Natural killer cell (primary cell): Measurements from ENCODE around the gene GOLGA2. TPM values are rescaled to one million over a fixed set of nuclear protein-coding genes. Genes with fewer than 3 reads are reported as not detected.

Experiments
- ATAC-seq, 3 donors: fragments of 150-1000 bp in 2 of 3; fragments of 200-7000 bp in 1 of 3; cut with Tn5 transposase; 1 replicate in 1 of 3; 2 replicates in 2 of 3; pipeline ENCODE4 v1.10.0; 2021; ENCODE audit warnings: mild to moderate bottlenecking in 2 of 3, moderate library complexity in 2 of 3
- DNase-seq, 2 donors: peaks; one replicate each; pipeline versions ENCODE4 v3.0.0 to v3.0.0-alpha.2; 2013 to 2021; ENCODE audit warnings: mixed read lengths in 1 of 2
- H3K27ac ChIP-seq: one replicate; pipeline ENCODE4 v1.5.1; 2013; ENCODE audit warnings: mild to moderate bottlenecking, low read length
- H3K27me3 ChIP-seq: one replicate; pipeline ENCODE4 v1.6.1; 2013; ENCODE audit warnings: low read length; ENCODE audit not compliant: control insufficient read depth, insufficient read depth
- H3K36me3 ChIP-seq: one replicate; pipeline ENCODE4 v1.6.1; 2013; ENCODE audit warnings: low read length; ENCODE audit not compliant: control insufficient read depth, insufficient read depth
- H3K4me1 ChIP-seq: one replicate; pipeline ENCODE4 v1.6.1; 2013; ENCODE audit warnings: low read length; ENCODE audit not compliant: control insufficient read depth, insufficient read depth
- H3K4me3 ChIP-seq: one replicate; pipeline ENCODE4 v1.5.1; 2013; ENCODE audit warnings: low read length
- H3K9me3 ChIP-seq: one replicate; pipeline ENCODE4 v1.6.1; 2013; ENCODE audit warnings: low read length; ENCODE audit not compliant: control insufficient read depth, insufficient read depth
- H3K27ac Mint-ChIP-seq, 2 donors: one replicate each; pipeline ENCODE4 v1.8.0; 2022; ENCODE audit warnings: mild to moderate bottlenecking in 2 of 2, mixed read lengths in 2 of 2, moderate library complexity in 1 of 2
- H3K27me3 Mint-ChIP-seq, 2 donors: one replicate each; pipeline ENCODE4 v1.8.0; 2022; ENCODE audit warnings: low read depth in 2 of 2, mixed read lengths in 2 of 2
- H3K36me3 Mint-ChIP-seq: one replicate; pipeline ENCODE4 v1.8.0; 2022; ENCODE audit warnings: mixed read lengths
- H3K4me1 Mint-ChIP-seq, 2 donors: one replicate each; pipeline ENCODE4 v1.8.0; 2022; ENCODE audit warnings: mixed read lengths in 2 of 2
- H3K4me3 Mint-ChIP-seq: one replicate; pipeline ENCODE4 v1.8.0; 2022; ENCODE audit warnings: mild to moderate bottlenecking, moderate library complexity, mixed read lengths
- H3K9me3 Mint-ChIP-seq, 2 donors: one replicate each; pipeline ENCODE4 v1.8.0; 2022; ENCODE audit warnings: mixed read lengths in 2 of 2
- WGBS: methylation state at CpG from one replicate; pipeline ENCODE4 v1.1.7; 2013; ENCODE audit warnings: missing lambda C conversion rate; ENCODE audit not compliant: insufficient coverage; 5-methylcytosine and 5-hydroxymethylcytosine counted together
- intact Hi-C: fragments of 100-400 bp; cut with micrococcal nuclease; formaldehyde crosslinking; loops from one replicate; pipeline ENCODE4 v1.14.2; 2022
- total RNA-seq, 4 donors: library from RNA; stranded (reverse); fragments of 120-200 nt in 1 of 4; gene quantifications; one replicate each; pipeline versions ENCODE4 v1.2.3 to v1.2.4, GENCODE V29; 2013 to 2022
- TF ChIP-seq, protein P1 (sequence below): fragments of 200-600 bp; IDR thresholded peaks from one replicate; pipeline ENCODE4 v1.8.0; 2022; ENCODE audit warnings: antibody characterized with exemption

The GOLGA2 gene
- total RNA-seq, 3 donors from 2014 or later (not counting 1 experiment from before 2014, with no cell fraction given): 78.0 to 101 (median 90.9) TPM

- Histone ChIP-seq H3K36me3 (peaks cover 13% of the 10 kb centered on the region), H3K9me3 (no peaks in the 10 kb centered on the region), H3K4me1 (peaks cover 28% of the 10 kb centered on the region), H3K27me3 (no peaks in the 10 kb centered on the region), H3K27ac (peak overlapping the region; percentile 92), H3K4me3 (peak overlapping the region; percentile 95)
- Mint-ChIP-seq H3K27ac (peak overlapping the region; percentile 94 to 95), H3K27me3 (no peaks in the 10 kb centered on the region), H3K9me3 (no peaks in the 10 kb centered on the region), H3K4me3 (peak overlapping the region; percentile 95), H3K36me3 (no peaks in the 10 kb centered on the region), H3K4me1 (peaks cover 19 to 24% of the 10 kb centered on the region in 2 donors)
- no peak for ATAC-seq
- WGBS: 26% methylated on average over 15 of the region's 16 CpGs
- intact Hi-C loops: loop anchor here (5.0 to 10.0 kb wide), 2 partner anchors 46 to 128 kb away; partner anchors contain the start of genes CIZ1, GOLGA2 and SWI5
- no peak for DNase-seq
- TF ChIP-seq, protein P1, sequence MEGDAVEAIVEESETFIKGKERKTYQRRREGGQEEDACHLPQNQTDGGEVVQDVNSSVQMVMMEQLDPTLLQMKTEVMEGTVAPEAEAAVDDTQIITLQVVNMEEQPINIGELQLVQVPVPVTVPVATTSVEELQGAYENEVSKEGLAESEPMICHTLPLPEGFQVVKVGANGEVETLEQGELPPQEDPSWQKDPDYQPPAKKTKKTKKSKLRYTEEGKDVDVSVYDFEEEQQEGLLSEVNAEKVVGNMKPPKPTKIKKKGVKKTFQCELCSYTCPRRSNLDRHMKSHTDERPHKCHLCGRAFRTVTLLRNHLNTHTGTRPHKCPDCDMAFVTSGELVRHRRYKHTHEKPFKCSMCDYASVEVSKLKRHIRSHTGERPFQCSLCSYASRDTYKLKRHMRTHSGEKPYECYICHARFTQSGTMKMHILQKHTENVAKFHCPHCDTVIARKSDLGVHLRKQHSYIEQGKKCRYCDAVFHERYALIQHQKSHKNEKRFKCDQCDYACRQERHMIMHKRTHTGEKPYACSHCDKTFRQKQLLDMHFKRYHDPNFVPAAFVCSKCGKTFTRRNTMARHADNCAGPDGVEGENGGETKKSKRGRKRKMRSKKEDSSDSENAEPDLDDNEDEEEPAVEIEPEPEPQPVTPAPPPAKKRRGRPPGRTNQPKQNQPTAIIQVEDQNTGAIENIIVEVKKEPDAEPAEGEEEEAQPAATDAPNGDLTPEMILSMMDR: no peak
These were observed 47.5 kb upstream of the GOLGA2 start for GRCh38 chr9:128323212-128323730.

DNA sequence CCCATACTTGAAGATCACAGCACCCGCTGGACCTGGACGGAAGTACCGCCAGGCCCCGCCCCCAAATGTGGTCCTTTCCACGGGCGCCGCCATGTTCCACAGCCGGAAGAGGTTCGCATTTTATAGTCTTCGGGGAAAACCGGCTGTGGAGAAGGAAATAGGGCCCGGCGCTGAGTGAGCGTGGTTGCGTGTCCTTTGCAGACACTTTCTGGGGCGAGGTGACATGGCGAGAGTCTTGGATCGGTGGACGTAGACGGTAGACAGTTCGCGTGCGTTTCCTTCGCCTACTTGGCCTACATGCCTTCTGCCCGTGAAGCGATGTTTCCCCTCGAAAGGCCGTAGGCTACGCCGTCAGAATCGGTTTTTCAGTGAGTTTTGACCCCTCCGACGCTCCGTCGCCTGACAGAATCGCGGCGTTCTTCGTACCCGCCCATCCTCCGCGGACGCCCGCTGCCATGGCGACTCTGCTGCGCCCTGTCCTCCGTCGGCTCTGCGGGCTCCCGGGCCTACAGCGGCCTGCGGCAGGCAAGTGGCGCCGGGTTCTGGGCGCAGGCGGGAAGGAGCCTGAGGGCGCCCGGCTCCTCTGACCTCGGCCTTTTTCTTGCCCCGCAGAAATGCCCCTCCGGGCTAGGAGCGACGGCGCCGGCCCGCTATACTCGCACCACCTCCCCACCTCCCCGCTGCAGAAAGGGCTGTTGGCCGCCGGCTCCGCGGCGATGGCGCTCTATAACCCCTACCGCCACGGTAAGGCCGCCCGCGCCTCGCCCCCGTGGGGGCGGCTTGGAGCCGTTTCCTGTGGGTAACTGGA is 46.8 kb upstream of the GOLGA2 start, which contains the start of the genes COQ4 and TRUB2:
TSS of gene COQ4 (plus strand) at position 436 of the 808 bp plus-strand sequence. CDS start at position 456, 20 bp downstream.
TSS of gene TRUB2 (minus strand) at position 44 of the 808 bp plus-strand sequence. CDS start at position 5, 39 bp downstream.
- H3K27me3 Mint-ChIP-seq: no peaks in the 10 kb centered on the region
- Histone ChIP-seq H3K27ac (peak within 1 kb of the TSS; percentile 92), H3K36me3 (peaks cover 11% of the 10 kb centered on the region), H3K27me3 (no peaks in the 10 kb centered on the region), H3K9me3 (no peaks in the 10 kb centered on the region), H3K4me1 (peaks cover 28% of the 10 kb centered on the region), H3K4me3 (peak within 1 kb of the TSS; percentile 95)
- ATAC-seq (peak; percentile 88 to 95 (median 90)), DNase-seq (peak; percentile 88 to 96)
- intact Hi-C loops: loop anchor here (1.0 to 10.0 kb wide), 4 partner anchors 18 to 128 kb away; partner anchors contain the start of genes CIZ1, GOLGA2, SLC27A4 and SWI5
- TF ChIP-seq, protein P1: no peak
- under 1% methylated on average over 83 of the region's 83 CpGs for WGBS
- H3K4me3 Mint-ChIP-seq: peak within 1 kb of the TSS; percentile 95
- H3K4me1 Mint-ChIP-seq: peaks cover 19 to 20% of the 10 kb centered on the region in 2 donors
- H3K36me3 Mint-ChIP-seq: no peaks in the 10 kb centered on the region
- no peaks in the 10 kb centered on the region for H3K9me3 Mint-ChIP-seq
- peak within 1 kb of the TSS; percentile 94 to 95 for H3K27ac Mint-ChIP-seq

GRCh38 chr9:128321879-128322403 is 46.1 kb upstream of the GOLGA2 start:
- Mint-ChIP-seq H3K4me1 (peaks cover 19 to 20% of the 10 kb centered on the region in 2 donors), H3K4me3 (peak overlapping the region; percentile 95), H3K27ac (peak overlapping the region; percentile 94 to 95), H3K9me3 (no peaks in the 10 kb centered on the region), H3K36me3 (no peaks in the 10 kb centered on the region), H3K27me3 (no peaks in the 10 kb centered on the region)
- Histone ChIP-seq H3K9me3 (no peaks in the 10 kb centered on the region), H3K4me3 (peak overlapping the region; percentile 95), H3K27ac (peak overlapping the region; percentile 92), H3K36me3 (peaks cover 12% of the 10 kb centered on the region), H3K4me1 (peaks cover 28% of the 10 kb centered on the region), H3K27me3 (no peaks in the 10 kb centered on the region)
- ATAC-seq (no peak), DNase-seq (no peak)
- intact Hi-C loops: loop anchor here (1.0 to 10.0 kb wide), 4 partner anchors 18 to 127 kb away; partner anchors contain the start of genes CIZ1, GOLGA2, SLC27A4 and SWI5
- TF ChIP-seq, protein P1: no peak
- WGBS: 2% methylated on average over 21 of the region's 21 CpGs
